Astrocyte of the cerebellum (primary cell): Measurements from ENCODE around the gene ATP2C2.

Source experiments
- DNase-seq: peaks from one replicate; pipeline ENCODE4 v3.0.0-alpha.2; 2011; ENCODE audit warnings: low read depth
- H3K4me3 ChIP-seq: 2 replicates; pipeline ENCODE4 v1.5.1; 2011; ENCODE audit warnings: mild to moderate bottlenecking, low read depth, low read length, moderate library complexity
- in situ Hi-C: cut with HindIII; loops from 2 replicates; pipeline ENCODE4 v1.10.0; 2017; ENCODE audit warnings: low sequenced_read_pairs
- TF ChIP-seq, protein P1 (sequence below): IDR thresholded peaks from 2 replicates; pipeline ENCODE4 v1.5.1; 2012; ENCODE audit warnings: low read length, low read depth, moderate library complexity, mild to moderate bottlenecking; ENCODE audit errors: missing control alignments

Gene ATP2C2

DNA sequence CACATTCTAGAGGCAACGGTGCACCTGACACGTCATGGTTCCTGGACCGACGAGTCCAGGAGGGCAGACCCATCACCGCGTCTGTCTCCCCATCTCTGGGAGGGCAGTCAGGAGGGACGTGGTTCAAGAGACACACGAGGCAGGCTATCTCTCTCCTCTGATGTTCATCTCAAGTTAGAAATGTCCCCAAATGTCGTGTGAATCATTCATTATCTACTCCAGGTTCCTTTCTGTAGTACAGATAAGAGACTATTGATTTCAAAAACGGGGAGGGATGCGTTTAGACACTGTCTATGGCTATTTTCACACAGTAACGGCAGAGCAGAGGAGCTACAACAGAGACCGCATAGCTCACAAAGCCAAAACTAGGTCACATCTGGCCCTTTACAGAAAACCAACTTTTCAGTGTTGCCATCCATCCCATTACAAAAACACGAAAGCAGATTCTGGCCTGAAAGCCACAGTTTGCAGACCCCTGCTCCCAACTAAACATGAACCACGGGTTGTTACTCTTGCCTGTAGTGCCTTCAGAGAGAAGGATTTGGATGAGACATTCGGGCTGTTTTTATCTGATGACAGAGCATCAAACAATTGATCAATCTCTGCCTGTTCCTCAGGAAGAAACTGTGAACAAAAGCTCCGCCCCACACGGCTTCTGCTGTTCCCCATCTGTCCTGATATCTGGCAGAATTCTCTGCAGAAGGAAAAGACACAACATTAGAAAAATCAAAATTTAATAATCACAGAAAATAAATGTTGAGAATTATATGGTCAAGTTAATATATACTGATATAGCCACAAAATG is 129.3 kb downstream of the ATP2C2 start:
- in situ Hi-C loops: no loop called here
- no peak overlapping the region for H3K4me3 ChIP-seq
- DNase-seq: no peak
- TF ChIP-seq, protein P1, sequence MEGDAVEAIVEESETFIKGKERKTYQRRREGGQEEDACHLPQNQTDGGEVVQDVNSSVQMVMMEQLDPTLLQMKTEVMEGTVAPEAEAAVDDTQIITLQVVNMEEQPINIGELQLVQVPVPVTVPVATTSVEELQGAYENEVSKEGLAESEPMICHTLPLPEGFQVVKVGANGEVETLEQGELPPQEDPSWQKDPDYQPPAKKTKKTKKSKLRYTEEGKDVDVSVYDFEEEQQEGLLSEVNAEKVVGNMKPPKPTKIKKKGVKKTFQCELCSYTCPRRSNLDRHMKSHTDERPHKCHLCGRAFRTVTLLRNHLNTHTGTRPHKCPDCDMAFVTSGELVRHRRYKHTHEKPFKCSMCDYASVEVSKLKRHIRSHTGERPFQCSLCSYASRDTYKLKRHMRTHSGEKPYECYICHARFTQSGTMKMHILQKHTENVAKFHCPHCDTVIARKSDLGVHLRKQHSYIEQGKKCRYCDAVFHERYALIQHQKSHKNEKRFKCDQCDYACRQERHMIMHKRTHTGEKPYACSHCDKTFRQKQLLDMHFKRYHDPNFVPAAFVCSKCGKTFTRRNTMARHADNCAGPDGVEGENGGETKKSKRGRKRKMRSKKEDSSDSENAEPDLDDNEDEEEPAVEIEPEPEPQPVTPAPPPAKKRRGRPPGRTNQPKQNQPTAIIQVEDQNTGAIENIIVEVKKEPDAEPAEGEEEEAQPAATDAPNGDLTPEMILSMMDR: no peak

DNA sequence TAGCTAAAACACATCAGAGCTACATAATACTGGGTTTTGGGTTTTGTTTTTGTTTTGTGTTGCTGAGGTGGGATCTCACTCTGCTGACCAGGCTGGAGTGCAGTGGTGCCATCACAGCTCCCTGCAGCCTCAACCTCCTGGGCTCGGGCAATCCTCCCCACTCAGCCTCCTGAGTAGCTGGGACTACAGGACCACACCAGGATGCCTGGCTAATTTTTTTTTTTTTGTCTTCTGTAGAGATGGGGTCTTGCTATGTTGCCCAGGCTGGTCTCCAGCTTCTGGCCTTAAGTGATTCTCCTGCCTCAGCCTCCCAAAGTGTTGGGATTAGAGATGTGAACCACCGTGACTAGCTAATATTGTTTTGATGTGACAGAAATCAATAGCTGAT is 129.9 kb downstream of the ATP2C2 start:
- no peak overlapping the region for H3K4me3 ChIP-seq
- in situ Hi-C loops: no loop called here
- TF ChIP-seq, protein P1: no peak
- DNase-seq: no peak

DNA sequence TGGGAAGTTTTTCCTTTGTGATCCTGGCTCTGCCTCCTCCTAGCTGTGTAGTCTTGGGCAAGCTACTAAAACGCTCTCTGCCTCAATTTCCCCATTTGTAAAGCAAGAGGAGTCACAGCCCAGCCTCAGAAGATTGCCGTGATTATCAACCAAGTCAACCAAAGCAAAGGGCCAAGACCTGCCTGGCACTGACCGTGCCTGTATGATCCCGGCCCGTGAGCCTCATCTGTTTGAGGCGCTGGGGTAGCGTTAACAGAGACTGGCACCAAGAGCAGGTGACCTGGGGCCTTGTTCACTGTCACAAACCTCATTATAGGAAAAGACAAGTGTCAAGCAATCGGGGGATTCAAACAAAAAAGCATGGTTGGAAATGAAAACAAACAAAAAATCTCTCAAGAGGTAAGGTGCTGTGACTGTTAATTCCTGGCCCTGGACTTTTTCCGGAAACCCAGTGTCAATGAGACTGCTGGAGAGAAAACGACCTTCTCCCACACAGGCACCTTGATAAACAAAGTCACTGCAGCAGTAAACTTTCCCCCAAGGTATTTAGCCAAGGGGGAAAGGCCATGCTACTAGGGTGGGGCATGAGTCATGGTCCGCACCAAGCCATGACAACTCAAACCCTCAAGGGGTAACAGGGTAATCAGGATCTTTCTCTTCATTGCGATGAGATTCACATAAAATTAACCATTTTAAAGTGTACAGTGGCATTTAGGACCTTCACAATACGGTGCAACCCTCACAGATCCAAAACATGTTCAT is 130.7 kb downstream of the ATP2C2 start:
- no peak for DNase-seq
- in situ Hi-C loops: no loop called here
- no peak overlapping the region for H3K4me3 ChIP-seq
- TF ChIP-seq, protein P1: no peak

DNA sequence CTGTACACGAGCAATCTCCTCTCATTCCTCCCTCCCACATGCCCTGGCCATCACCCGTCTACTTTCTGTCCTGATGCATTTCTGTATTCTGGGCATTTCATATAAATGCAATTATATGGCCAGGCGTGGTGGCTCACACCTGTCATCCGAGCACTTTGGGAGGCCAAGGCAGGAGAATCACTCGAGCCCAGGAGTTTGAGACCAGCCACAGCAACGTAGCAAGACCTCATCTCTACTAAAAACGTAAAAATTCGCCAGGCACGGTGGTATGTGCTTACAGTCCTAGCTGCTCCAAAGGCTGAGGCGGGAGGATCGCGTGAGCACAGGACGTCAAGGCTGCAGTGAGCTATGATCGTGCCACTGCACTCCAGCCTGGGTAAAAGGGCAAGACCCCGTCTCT is 131.3 kb downstream of the ATP2C2 start:
- DNase-seq: no peak
- in situ Hi-C loops: loop anchor here (25.0 kb wide), 1 partner anchor 238 kb away; no protein-coding TSS in a partner anchor
- H3K4me3 ChIP-seq: no peak overlapping the region
- TF ChIP-seq, protein P1: no peak

DNA sequence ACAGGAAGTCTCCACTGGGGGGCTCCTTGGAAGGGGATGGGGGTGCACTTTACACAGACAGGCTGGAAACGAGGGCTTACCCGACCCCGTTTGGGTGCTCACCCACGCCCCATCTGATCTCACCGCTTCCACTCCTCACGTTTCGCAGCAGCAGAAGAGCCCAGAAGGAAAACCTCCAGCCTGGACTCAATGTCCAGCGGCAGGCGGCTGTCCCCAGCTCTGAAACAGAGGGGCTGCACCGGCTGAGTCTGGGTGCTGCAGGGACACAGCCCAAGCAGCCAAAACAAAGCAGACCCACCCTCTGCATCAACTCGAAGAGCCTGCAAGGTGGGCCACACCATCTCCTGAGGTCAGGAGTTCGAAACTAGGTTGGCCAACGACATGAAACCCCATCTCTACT is 132.2 kb downstream of the ATP2C2 start:
- no peak overlapping the region for H3K4me3 ChIP-seq
- TF ChIP-seq, protein P1: no peak
- DNase-seq: no peak
- in situ Hi-C loops: loop anchor here (25.0 kb wide), 1 partner anchor 237 kb away; no protein-coding TSS in a partner anchor

DNA sequence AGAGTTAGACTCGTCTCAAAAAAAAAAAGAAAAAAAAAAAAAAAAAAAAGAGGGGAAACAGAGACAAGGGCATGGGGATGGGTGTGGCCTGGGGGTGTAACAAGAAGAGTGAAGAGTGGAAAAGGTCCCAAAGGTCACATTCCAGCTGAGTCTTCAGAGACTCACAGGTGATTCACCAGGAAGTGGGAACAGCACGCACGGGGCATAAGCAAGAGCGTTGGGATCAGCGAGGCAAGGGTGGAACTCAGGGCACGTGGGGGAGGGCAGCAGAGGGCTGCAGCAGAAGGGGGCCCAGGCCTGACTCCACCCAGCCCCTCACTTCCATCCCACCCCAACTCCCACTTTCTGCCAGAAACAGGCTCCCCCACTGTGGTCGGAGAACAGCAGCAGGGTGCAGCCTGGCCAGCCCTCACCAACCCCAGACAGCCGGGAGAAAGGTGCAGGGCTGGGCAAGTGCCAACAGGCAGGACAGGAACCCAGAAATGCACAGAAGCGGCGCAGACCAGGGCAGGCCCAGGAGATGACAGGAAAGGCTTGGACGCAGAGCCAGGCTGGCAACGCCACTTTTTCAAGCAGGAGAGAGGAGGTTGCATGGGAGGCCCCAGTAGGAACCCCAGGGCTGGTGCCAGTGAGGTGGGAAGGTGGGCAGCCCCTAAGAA is 132.9 kb downstream of the ATP2C2 start:
- no peak for DNase-seq
- TF ChIP-seq, protein P1: no peak
- in situ Hi-C loops: loop anchor here (25.0 kb wide), 1 partner anchor 236 kb away; no protein-coding TSS in a partner anchor
- H3K4me3 ChIP-seq: no peak overlapping the region
